ENCODE measurements around the gene ZNF428. TPM values are rescaled to one million over a fixed set of nuclear protein-coding genes. Genes with fewer than 3 reads are reported as not detected.

The ZNF428 gene
- total and polyA plus RNA-seq, 2 donors (not counting 1 experiment from before 2014, with no cell fraction given): 17.2 to 43.9 TPM

DNA sequence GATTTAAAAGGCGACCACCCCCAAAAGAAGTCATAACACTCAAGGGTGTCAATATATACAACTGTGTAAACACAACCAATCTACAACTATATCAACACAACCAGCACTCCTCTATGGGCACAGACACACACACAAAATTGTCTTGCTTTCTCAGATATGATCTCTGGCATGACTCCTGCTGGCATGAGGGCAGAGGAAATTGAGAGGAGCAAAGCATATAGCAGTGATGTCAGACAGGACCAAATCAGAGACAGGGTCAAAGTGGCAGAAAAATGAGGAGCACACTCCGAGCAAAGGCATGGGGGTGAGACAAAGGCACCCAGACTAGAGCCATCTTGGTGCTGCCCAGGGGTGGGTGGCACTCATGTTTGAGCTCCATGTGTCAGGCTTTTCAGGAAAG lies 33.1 kb downstream of the ZNF428 start:
- TF ChIP-seq, protein P1, sequence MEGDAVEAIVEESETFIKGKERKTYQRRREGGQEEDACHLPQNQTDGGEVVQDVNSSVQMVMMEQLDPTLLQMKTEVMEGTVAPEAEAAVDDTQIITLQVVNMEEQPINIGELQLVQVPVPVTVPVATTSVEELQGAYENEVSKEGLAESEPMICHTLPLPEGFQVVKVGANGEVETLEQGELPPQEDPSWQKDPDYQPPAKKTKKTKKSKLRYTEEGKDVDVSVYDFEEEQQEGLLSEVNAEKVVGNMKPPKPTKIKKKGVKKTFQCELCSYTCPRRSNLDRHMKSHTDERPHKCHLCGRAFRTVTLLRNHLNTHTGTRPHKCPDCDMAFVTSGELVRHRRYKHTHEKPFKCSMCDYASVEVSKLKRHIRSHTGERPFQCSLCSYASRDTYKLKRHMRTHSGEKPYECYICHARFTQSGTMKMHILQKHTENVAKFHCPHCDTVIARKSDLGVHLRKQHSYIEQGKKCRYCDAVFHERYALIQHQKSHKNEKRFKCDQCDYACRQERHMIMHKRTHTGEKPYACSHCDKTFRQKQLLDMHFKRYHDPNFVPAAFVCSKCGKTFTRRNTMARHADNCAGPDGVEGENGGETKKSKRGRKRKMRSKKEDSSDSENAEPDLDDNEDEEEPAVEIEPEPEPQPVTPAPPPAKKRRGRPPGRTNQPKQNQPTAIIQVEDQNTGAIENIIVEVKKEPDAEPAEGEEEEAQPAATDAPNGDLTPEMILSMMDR (conservative IDR thresholded peaks at IDR 0.05 in 1 of 2, IDR thresholded peaks at IDR 0.05 in 1 of 2; ENCODE audit: low read depth in 1 of 2, low read length in 2 of 2): no peak
- no peak for TF ChIP-seq EZH2 (IDR thresholded peaks at IDR 0.05; ENCODE audit: low read length, missing control alignments)
- Histone ChIP-seq H3K9ac (ENCODE audit: insufficient read depth, low read length) (no peak overlapping the region), H3K9me3 (ENCODE audit: control insufficient read depth, insufficient read depth, low read depth, low read length) (no peaks in the 10 kb centered on the region), H3K36me3 (ENCODE audit: control insufficient read depth, insufficient read depth, low read length) (peaks cover 1% of the 10 kb centered on the region), H2AFZ (ENCODE audit: low read length) (no peak overlapping the region), H3K4me3 (replicated peaks in 1 of 4; ENCODE audit: control extremely low read depth in 1 of 4, insufficient read depth in 1 of 4, low read depth in 3 of 4, low read length in 4 of 4) (no peak overlapping the region), H3K27me3 (ENCODE audit: control insufficient read depth, insufficient read depth, low read length) (no peaks in the 10 kb centered on the region), H3K27ac (ENCODE audit: insufficient read depth, low read length) (no peak overlapping the region), H3K79me2 (ENCODE audit: control insufficient read depth, insufficient read depth, low read length) (no peaks in the 10 kb centered on the region), H3K4me2 (ENCODE audit: extremely low read depth, insufficient read depth, low read length) (no peak overlapping the region), H4K20me1 (ENCODE audit: control insufficient read depth, extremely low read depth, insufficient read depth, low read length) (no peaks in the 10 kb centered on the region), H3K4me1 (ENCODE audit: control insufficient read depth, extremely low read depth, insufficient read depth, low read length) (no peaks in the 10 kb centered on the region)
- DNase-seq (ENCODE audit: low read depth in 2 of 2): no peak

DNA sequence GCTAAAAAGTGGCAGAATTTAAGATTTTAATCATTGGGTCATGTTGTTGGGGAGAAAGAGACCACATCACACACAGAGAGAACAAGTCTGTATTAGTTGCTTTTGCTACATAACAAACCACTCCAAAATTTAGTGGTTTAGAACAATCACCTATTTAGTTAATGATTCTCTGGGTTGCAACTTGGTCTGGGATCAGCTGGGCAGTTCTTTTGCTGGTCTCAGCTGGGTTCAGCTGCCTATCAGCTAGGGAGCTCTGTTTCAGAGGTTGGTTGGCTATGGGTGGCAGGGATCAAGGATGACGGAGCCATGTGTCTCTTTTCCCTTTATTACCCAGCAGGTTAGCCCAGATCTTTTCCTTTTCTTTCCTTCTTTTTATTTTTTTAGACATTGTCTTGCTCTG lies 34.9 kb downstream of the ZNF428 start:
- H3K4me2 ChIP-seq (ENCODE audit: extremely low read depth, insufficient read depth, low read length): no peak overlapping the region
- no peak overlapping the region for H2AFZ ChIP-seq (ENCODE audit: low read length)
- no peaks in the 10 kb centered on the region for H3K79me2 ChIP-seq (ENCODE audit: control insufficient read depth, insufficient read depth, low read length)
- H3K27ac ChIP-seq (ENCODE audit: insufficient read depth, low read length): no peak overlapping the region
- H4K20me1 ChIP-seq (ENCODE audit: control insufficient read depth, extremely low read depth, insufficient read depth, low read length): no peaks in the 10 kb centered on the region
- H3K9ac ChIP-seq (ENCODE audit: insufficient read depth, low read length): no peak overlapping the region
- DNase-seq (ENCODE audit: low read depth in 2 of 2): no peak
- H3K36me3 ChIP-seq (ENCODE audit: control insufficient read depth, insufficient read depth, low read length): no peaks in the 10 kb centered on the region
- H3K4me3 ChIP-seq (replicated peaks in 1 of 4; ENCODE audit: control extremely low read depth in 1 of 4, insufficient read depth in 1 of 4, low read depth in 3 of 4, low read length in 4 of 4): no peak overlapping the region
- no peaks in the 10 kb centered on the region for H3K9me3 ChIP-seq (ENCODE audit: control insufficient read depth, insufficient read depth, low read depth, low read length)
- no peaks in the 10 kb centered on the region for H3K4me1 ChIP-seq (ENCODE audit: control insufficient read depth, extremely low read depth, insufficient read depth, low read length)
- H3K27me3 ChIP-seq (ENCODE audit: control insufficient read depth, insufficient read depth, low read length): no peaks in the 10 kb centered on the region
- TF ChIP-seq, protein P1 (conservative IDR thresholded peaks at IDR 0.05 in 1 of 2, IDR thresholded peaks at IDR 0.05 in 1 of 2; ENCODE audit: low read depth in 1 of 2, low read length in 2 of 2): no peak
- no peak for TF ChIP-seq EZH2 (IDR thresholded peaks at IDR 0.05; ENCODE audit: low read length, missing control alignments)

DNA sequence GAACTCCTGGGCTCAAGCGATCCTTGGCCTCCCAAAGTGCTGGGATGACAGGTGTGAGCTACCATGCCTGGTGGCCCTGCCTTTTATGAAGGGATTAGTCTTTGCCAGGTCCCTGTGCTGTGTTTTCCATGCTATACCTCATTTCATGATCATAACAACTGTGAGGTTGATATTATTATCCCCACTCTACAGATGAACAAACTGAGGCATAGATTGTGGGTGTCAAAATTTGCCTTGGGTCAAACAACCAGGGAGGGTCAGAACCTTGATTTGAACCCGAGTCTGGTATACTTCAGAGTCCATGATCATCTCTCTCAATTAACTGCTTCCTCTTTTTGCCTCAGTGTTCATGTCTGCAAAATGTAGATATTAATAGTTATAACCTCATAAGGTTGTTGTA lies 36.9 kb downstream of the ZNF428 start:
- H3K4me3 ChIP-seq (replicated peaks in 1 of 4; ENCODE audit: control extremely low read depth in 1 of 4, insufficient read depth in 1 of 4, low read depth in 3 of 4, low read length in 4 of 4): no peak overlapping the region
- H2AFZ ChIP-seq (ENCODE audit: low read length): no peak overlapping the region
- H3K9me3 ChIP-seq (ENCODE audit: control insufficient read depth, insufficient read depth, low read depth, low read length): no peaks in the 10 kb centered on the region
- H3K9ac ChIP-seq (ENCODE audit: insufficient read depth, low read length): no peak overlapping the region
- H3K27me3 ChIP-seq (ENCODE audit: control insufficient read depth, insufficient read depth, low read length): no peaks in the 10 kb centered on the region
- no peaks in the 10 kb centered on the region for H3K4me1 ChIP-seq (ENCODE audit: control insufficient read depth, extremely low read depth, insufficient read depth, low read length)
- DNase-seq (ENCODE audit: low read depth in 2 of 2): no peak
- TF ChIP-seq EZH2 (IDR thresholded peaks at IDR 0.05; ENCODE audit: low read length, missing control alignments): no peak
- H3K36me3 ChIP-seq (ENCODE audit: control insufficient read depth, insufficient read depth, low read length): no peaks in the 10 kb centered on the region
- no peak overlapping the region for H3K27ac ChIP-seq (ENCODE audit: insufficient read depth, low read length)
- H3K79me2 ChIP-seq (ENCODE audit: control insufficient read depth, insufficient read depth, low read length): no peaks in the 10 kb centered on the region
- H4K20me1 ChIP-seq (ENCODE audit: control insufficient read depth, extremely low read depth, insufficient read depth, low read length): no peaks in the 10 kb centered on the region
- no peak overlapping the region for H3K4me2 ChIP-seq (ENCODE audit: extremely low read depth, insufficient read depth, low read length)
